ENCODE data around the gene MYO18B.

- no peak for TF ChIP-seq CTCF (IDR thresholded peaks at IDR 0.05)
- TF ChIP-seq EP300 (IDR thresholded peaks at IDR 0.05): no peak
Measured at GRCh38 chr22:25753252-25753651, 11.3 kb downstream of the MYO18B start.

Measured in ovary (tissue), 3 donors.